ENCODE data around the gene LRRFIP2. TPM values are rescaled to one million over a fixed set of nuclear protein-coding genes. Genes with fewer than 3 reads are reported as not detected.

The LRRFIP2 gene
- polyA plus RNA-seq, 1 experiment = 43.9 TPM

- CTCF ChIA-PET = interaction anchor here (0.7 kb wide), 1 partner anchor 153 kb away, joined by 3 read pairs; no protein-coding TSS in a partner anchor
- H3K27me3 ChIP-seq (ENCODE audit: control insufficient read depth, insufficient read depth, low read length) = no peaks in the 10 kb centered on the region
- H3K36me3 ChIP-seq (ENCODE audit: control insufficient read depth, insufficient read depth, low read length) = peaks cover 5% of the 10 kb centered on the region
- DNase-seq (ENCODE audit: low read depth) = no peak
- TF ChIP-seq, protein P1, sequence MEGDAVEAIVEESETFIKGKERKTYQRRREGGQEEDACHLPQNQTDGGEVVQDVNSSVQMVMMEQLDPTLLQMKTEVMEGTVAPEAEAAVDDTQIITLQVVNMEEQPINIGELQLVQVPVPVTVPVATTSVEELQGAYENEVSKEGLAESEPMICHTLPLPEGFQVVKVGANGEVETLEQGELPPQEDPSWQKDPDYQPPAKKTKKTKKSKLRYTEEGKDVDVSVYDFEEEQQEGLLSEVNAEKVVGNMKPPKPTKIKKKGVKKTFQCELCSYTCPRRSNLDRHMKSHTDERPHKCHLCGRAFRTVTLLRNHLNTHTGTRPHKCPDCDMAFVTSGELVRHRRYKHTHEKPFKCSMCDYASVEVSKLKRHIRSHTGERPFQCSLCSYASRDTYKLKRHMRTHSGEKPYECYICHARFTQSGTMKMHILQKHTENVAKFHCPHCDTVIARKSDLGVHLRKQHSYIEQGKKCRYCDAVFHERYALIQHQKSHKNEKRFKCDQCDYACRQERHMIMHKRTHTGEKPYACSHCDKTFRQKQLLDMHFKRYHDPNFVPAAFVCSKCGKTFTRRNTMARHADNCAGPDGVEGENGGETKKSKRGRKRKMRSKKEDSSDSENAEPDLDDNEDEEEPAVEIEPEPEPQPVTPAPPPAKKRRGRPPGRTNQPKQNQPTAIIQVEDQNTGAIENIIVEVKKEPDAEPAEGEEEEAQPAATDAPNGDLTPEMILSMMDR (IDR thresholded peaks at IDR 0.05; ENCODE audit: insufficient read depth, low read depth, low read length) = no peak
- POLR2A ChIA-PET = no interaction called here
- no peak overlapping the region for H3K4me3 ChIP-seq (ENCODE audit: low read depth, low read length)
Measured at GRCh38 chr3:37145611-37146010, 28.8 kb downstream of the LRRFIP2 start.

- H3K36me3 ChIP-seq (ENCODE audit: control insufficient read depth, insufficient read depth, low read length) = peaks cover 5% of the 10 kb centered on the region
- no peak overlapping the region for H3K4me3 ChIP-seq (ENCODE audit: low read depth, low read length)
- CTCF ChIA-PET = no interaction called here
- TF ChIP-seq, protein P1 (IDR thresholded peaks at IDR 0.05; ENCODE audit: insufficient read depth, low read depth, low read length) = no peak
- POLR2A ChIA-PET = no interaction called here
- H3K27me3 ChIP-seq (ENCODE audit: control insufficient read depth, insufficient read depth, low read length) = no peaks in the 10 kb centered on the region
- no peak for DNase-seq (ENCODE audit: low read depth)
Measured at GRCh38 chr3:37144806-37145205, 29.6 kb downstream of the LRRFIP2 start.

- ChIA-PET CTCF (no interaction called here), POLR2A (no interaction called here)
- TF ChIP-seq, protein P1 (IDR thresholded peaks at IDR 0.05; ENCODE audit: insufficient read depth, low read depth, low read length) = no peak
- DNase-seq (ENCODE audit: low read depth) = no peak
- peaks cover 5% of the 10 kb centered on the region for H3K36me3 ChIP-seq (ENCODE audit: control insufficient read depth, insufficient read depth, low read length)
- no peak overlapping the region for H3K4me3 ChIP-seq (ENCODE audit: low read depth, low read length)
- H3K27me3 ChIP-seq (ENCODE audit: control insufficient read depth, insufficient read depth, low read length) = no peaks in the 10 kb centered on the region
Measured at GRCh38 chr3:37143821-37144220, 30.6 kb downstream of the LRRFIP2 start.

DNA sequence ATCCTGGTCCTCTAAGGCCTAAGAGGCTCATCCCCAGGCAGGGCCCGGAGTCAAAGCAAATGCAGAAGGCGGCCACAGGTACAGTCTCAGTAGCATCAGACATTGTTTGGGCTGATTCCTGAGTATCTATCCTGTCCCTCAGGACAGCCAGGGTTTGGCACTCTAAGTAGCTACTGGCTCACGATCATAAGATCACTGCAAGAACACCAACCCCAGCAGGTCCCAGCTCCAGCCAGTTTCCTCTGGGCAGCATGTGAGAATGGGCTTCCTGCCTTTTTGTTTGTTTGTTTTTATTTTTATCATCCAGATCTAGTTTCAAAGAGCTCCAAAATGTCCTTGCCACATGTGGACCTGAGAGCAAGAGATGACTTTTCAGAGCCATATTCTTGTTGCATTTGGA is 32.7 kb downstream of the LRRFIP2 start:
- ChIA-PET POLR2A (no interaction called here), CTCF (no interaction called here)
- no peak overlapping the region for H3K4me3 ChIP-seq (ENCODE audit: low read depth, low read length)
- peaks cover 2% of the 10 kb centered on the region for H3K36me3 ChIP-seq (ENCODE audit: control insufficient read depth, insufficient read depth, low read length)
- TF ChIP-seq, protein P1 (IDR thresholded peaks at IDR 0.05; ENCODE audit: insufficient read depth, low read depth, low read length) = no peak
- no peak for DNase-seq (ENCODE audit: low read depth)
- no peaks in the 10 kb centered on the region for H3K27me3 ChIP-seq (ENCODE audit: control insufficient read depth, insufficient read depth, low read length)

DNA sequence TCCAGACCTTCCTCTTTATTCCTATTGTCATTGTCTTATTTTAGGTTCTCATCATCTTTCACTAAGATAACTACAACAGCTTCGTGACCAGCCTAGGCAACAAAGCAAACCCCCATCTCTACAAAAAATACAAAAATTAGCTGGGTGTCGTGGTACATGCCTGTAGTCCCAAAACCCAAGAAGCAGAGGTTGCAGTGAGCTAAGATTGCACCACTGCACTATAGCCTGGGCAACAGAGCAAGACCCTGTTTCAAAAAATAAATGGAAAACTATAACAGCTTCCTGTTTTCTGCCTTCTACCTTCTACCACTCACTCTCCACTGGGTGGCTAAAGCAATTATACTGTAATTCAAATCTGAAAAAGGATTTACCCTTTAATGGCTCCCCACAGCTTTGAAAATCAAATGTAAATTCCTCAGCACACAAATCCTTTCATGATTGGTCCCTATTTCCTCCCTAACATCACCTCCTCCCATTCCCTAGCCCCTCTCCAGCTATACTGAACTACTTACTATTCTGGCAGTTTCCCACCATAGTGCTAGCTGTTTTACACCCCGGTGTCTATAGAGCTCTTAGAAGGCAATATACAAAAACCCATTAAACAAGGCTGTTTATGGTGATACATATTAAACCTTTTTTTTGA is 33.4 kb downstream of the LRRFIP2 start:
- CTCF ChIA-PET = no interaction called here
- DNase-seq (ENCODE audit: low read depth) = no peak
- POLR2A ChIA-PET = no interaction called here
- Histone ChIP-seq H3K36me3 (ENCODE audit: control insufficient read depth, insufficient read depth, low read length) (peaks cover 2% of the 10 kb centered on the region), H3K27me3 (ENCODE audit: control insufficient read depth, insufficient read depth, low read length) (no peaks in the 10 kb centered on the region), H3K4me3 (ENCODE audit: low read depth, low read length) (no peak overlapping the region)
- TF ChIP-seq, protein P1 (IDR thresholded peaks at IDR 0.05; ENCODE audit: insufficient read depth, low read depth, low read length) = no peak

Measured in BJ (cell line).